Aorta (tissue), 5 donors: ENCODE measurements around the gene CCL24. TPM values are rescaled to one million over a fixed set of nuclear protein-coding genes. Genes with fewer than 3 reads are reported as not detected.
A peak's percentile ranks its signal among the peaks of the same experiment; 100 is the strongest.

Experiments
- ATAC-seq: fragments of 200-7000 bp; cut with Tn5 transposase; one replicate; pipeline ENCODE4 v1.9.1; 2022; ENCODE audit warnings: moderate library complexity; ENCODE audit not compliant: low FRiP score
- DNase-seq, 2 donors: peaks; one replicate each; pipeline ENCODE4 v3.0.0-alpha.2; 2020
- H3K27ac ChIP-seq, 2 donors: one replicate each; pipeline ENCODE4 v1.5.1; 2013; ENCODE audit warnings: low read length in 2 of 2, mild to moderate bottlenecking in 2 of 2, moderate library complexity in 2 of 2, control low read depth in 1 of 2, inconsistent platforms in 1 of 2, low read depth in 1 of 2
- H3K27me3 ChIP-seq, 2 donors: one replicate each; pipeline ENCODE4 v1.6.1; 2013; ENCODE audit warnings: control low read depth in 1 of 2, low read length in 1 of 2, mild to moderate bottlenecking in 1 of 2, moderate library complexity in 1 of 2; ENCODE audit not compliant: insufficient read depth in 2 of 2, control insufficient read depth in 1 of 2
- H3K36me3 ChIP-seq, 2 donors: one replicate each; pipeline ENCODE4 v1.6.1; 2013; ENCODE audit warnings: control low read depth in 1 of 2, low read length in 1 of 2, mild to moderate bottlenecking in 1 of 2; ENCODE audit not compliant: insufficient read depth in 2 of 2, control insufficient read depth in 1 of 2
- H3K4me1 ChIP-seq, 2 donors: one replicate each; pipeline ENCODE4 v1.6.1; 2013; ENCODE audit warnings: low read length in 2 of 2, control low read depth in 1 of 2, mild to moderate bottlenecking in 1 of 2, moderate library complexity in 1 of 2; ENCODE audit not compliant: insufficient read depth in 2 of 2, control insufficient read depth in 1 of 2
- H3K4me3 ChIP-seq, 2 donors: one replicate each; pipeline ENCODE4 v1.5.1; 2013; ENCODE audit warnings: low read length in 2 of 2, control low read depth in 1 of 2, mild to moderate bottlenecking in 1 of 2
- H3K9me3 ChIP-seq: one replicate; pipeline ENCODE4 v1.6.1; 2013; ENCODE audit warnings: mild to moderate bottlenecking, low read length; ENCODE audit not compliant: control insufficient read depth
- WGBS, 2 donors: extraction: QIAGEN DNeasy Blood & Tissue Kit; methylation state at CpG; one replicate each; pipeline ENCODE4 v1.1.7; 2013; 5-methylcytosine and 5-hydroxymethylcytosine counted together
- intact Hi-C, 2 donors: fragments of 100-400 bp; cut with DNase I; formaldehyde crosslinking; loops; one replicate each; pipeline versions ENCODE4 v1.14.2 to v1.15.0; 2022
- polyA plus RNA-seq, 2 donors: library from polyadenylated mRNA; stranded (reverse); fragments of 200-250 nt; gene quantifications; one replicate each; pipeline ENCODE4 v1.2.3, GENCODE V29; 2013
- total RNA-seq, 2 donors: library from RNA; stranded (reverse); fragmentation: NEBNext Ultra II Directional; extraction: Animal tissue kit (Norgen Biotek cat#: 25700); gene quantifications; one replicate each; pipeline ENCODE4 v1.2.1, GENCODE V29; 2021
- donor health status: healthy with polysubstance abuse.
- donor health status: Bipolar disorder and iron deficiency.
- donor health status: DM: no; HTN: no; CAD: no.
- donor health status: DM: no; HTN: no; CAD: no.
- donor health status: DM: yes; HTN: yes; CAD: no.

CCL24 gene
- total and polyA plus RNA-seq, 4 donors: 1.00 to 3.3 (median 1.7) TPM

DNA sequence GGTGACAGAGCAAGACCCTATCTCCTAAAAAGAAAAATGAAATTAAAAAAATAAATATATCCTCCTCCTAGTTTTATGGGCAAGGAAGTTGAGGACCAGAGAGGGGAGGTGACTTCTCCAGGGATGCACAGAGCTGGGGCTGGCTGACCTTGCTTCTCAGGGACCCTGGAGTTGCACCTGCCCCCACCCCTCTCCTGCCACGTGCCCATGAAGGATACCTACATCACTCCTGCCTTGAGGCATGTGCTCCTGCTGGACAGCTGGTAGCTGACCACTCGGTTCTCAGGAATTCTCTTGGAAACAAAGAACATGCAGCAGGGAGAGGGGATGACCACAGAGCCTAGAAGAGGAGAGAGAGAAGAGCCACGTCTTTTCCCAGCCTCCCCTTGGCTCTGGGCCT is 522 bp downstream of the CCL24 start:
- intact Hi-C loops: no loop called here
- WGBS, 2 donors: 49 to 56% methylated on average over 3 of the region's 3 CpGs
- no peaks in the 10 kb centered on the region for H3K4me1 ChIP-seq
- DNase-seq (no peak), ATAC-seq (no peak)
- H3K4me3 ChIP-seq: no peak overlapping the region
- H3K9me3 ChIP-seq: peaks cover 2% of the 10 kb centered on the region
- H3K27ac ChIP-seq: no peak overlapping the region
- no peaks in the 10 kb centered on the region for H3K36me3 ChIP-seq
- no peaks in the 10 kb centered on the region for H3K27me3 ChIP-seq

DNA sequence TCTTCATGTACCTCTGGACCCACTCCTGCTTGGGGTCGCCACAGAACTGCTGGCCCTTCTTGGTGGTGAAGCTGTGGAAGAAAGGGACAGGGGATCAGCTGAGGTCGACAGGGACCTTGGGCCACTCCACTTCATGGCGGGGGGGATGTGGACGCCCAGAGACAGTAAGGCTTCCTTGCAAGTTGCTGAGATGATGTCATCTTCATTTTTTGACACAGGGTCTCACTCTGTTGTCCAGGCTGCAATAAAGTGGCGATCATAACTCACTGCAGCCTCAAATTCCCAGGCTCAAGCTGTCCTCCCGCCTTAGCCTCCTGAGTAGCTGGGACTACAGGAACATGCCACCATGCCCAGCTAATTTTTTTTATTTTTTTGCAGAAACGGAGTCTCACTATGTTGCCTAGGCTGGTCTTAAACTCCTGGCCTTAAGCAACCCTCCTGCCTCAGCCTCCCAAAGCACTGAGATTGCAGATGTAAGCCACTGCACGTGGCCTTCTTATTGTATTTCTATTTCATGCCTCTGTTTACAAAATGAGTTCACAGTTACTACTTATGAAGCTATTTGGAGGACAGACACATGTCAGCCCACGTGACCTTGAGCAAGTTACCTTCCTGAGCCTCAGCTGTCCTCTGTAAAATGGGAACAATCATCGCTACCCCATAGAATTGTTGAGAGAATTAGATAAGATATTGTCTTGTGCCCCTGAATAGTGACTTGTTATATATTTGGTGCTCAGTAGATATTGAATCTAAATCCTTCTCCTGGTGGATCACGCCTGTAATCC is 1.5 kb downstream of the CCL24 start:
- intact Hi-C loops: no loop called here
- WGBS, 2 donors: 86 to 90% methylated on average over 11 of the region's 11 CpGs

DNA sequence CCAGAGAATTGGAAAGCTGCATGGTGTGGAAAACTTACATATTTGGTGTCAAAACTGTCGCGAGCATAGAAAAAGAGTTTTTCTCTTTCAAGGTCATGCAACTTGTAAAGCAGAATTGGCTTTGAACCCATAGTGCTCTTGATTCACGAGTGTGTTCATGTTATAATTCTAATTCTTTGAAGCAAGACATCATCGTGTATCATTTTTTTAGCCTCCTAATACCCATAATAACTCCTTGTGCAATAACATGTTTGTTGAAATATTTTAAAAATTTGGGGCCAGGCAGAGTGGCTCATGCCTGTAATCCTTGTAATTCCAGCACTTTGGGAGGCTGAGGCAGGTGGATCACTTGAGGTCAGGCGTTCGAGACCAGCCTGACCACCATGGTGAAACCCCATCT is 4.2 kb downstream of the CCL24 start:
- 48 to 63% methylated on average over 6 of the region's 6 CpGs for WGBS, 2 donors
- no peaks in the 10 kb centered on the region for H3K36me3 ChIP-seq
- H3K27me3 ChIP-seq: no peaks in the 10 kb centered on the region
- no peak overlapping the region for H3K4me3 ChIP-seq
- peaks cover 16% of the 10 kb centered on the region for H3K9me3 ChIP-seq
- intact Hi-C loops: no loop called here
- no peak overlapping the region for H3K27ac ChIP-seq
- DNase-seq: no peak
- H3K4me1 ChIP-seq: no peaks in the 10 kb centered on the region
- peak; percentile 19 for ATAC-seq

More for the DNA sequence above, 1.5 kb downstream of the CCL24 start:
- H3K27ac ChIP-seq: no peak overlapping the region
- H3K9me3 ChIP-seq: peaks cover 9% of the 10 kb centered on the region
- DNase-seq (no peak), ATAC-seq (no peak)
- no peaks in the 10 kb centered on the region for H3K36me3 ChIP-seq
- no peak overlapping the region for H3K4me3 ChIP-seq
- H3K4me1 ChIP-seq: no peaks in the 10 kb centered on the region
- H3K27me3 ChIP-seq: no peaks in the 10 kb centered on the region

GRCh38 chr7:75808106-75808505 is 5.5 kb downstream of the CCL24 start:
- Histone ChIP-seq H3K4me3 (no peak overlapping the region), H3K4me1 (no peaks in the 10 kb centered on the region), H3K27me3 (no peaks in the 10 kb centered on the region), H3K9me3 (peaks cover 16% of the 10 kb centered on the region), H3K36me3 (no peaks in the 10 kb centered on the region), H3K27ac (no peak overlapping the region)
- 86 to 90% methylated on average over 6 of the region's 6 CpGs for WGBS, 2 donors
- intact Hi-C loops: no loop called here
- DNase-seq (no peak), ATAC-seq (no peak)

- ATAC-seq (no peak), DNase-seq (no peak)
- Histone ChIP-seq H3K27ac (no peak overlapping the region), H3K36me3 (no peaks in the 10 kb centered on the region), H3K27me3 (no peaks in the 10 kb centered on the region), H3K4me1 (no peaks in the 10 kb centered on the region), H3K4me3 (no peak overlapping the region), H3K9me3 (peaks cover 16% of the 10 kb centered on the region)
- WGBS, 2 donors: 88 to 90% methylated on average over 9 of the region's 9 CpGs
- intact Hi-C loops: no loop called here
Observed at GRCh38 chr7:75807452-75807851, 6.2 kb downstream of the CCL24 start.

GRCh38 chr7:75806560-75807307 is 6.9 kb downstream of the CCL24 start:
- no peak for DNase-seq
- Histone ChIP-seq H3K27me3 (no peaks in the 10 kb centered on the region), H3K4me1 (no peaks in the 10 kb centered on the region), H3K9me3 (peaks cover 16% of the 10 kb centered on the region), H3K36me3 (no peaks in the 10 kb centered on the region), H3K27ac (no peak overlapping the region), H3K4me3 (no peak overlapping the region)
- whole genome bisulfite sequencing, 2 donors: 90 to 91% methylated on average over 4 of the region's 4 CpGs
- intact Hi-C loops: no loop called here
- ATAC-seq: no peak

- peaks cover 16% of the 10 kb centered on the region for H3K9me3 ChIP-seq
- H3K36me3 ChIP-seq: no peaks in the 10 kb centered on the region
- no peak overlapping the region for H3K27ac ChIP-seq
- no peaks in the 10 kb centered on the region for H3K27me3 ChIP-seq
- ATAC-seq (no peak), DNase-seq (no peak)
- WGBS, 2 donors: 60 to 64% methylated on average over 5 of the region's 5 CpGs
- intact Hi-C loops: no loop called here
- H3K4me1 ChIP-seq: no peaks in the 10 kb centered on the region
- no peak overlapping the region for H3K4me3 ChIP-seq
Observed at GRCh38 chr7:75804705-75805104, 8.9 kb downstream of the CCL24 start.

- no peaks in the 10 kb centered on the region for H3K36me3 ChIP-seq
- no peak overlapping the region for H3K27ac ChIP-seq
- H3K9me3 ChIP-seq: peaks cover 16% of the 10 kb centered on the region
- ATAC-seq (no peak), DNase-seq (no peak)
- no peaks in the 10 kb centered on the region for H3K27me3 ChIP-seq
- no peak overlapping the region for H3K4me3 ChIP-seq
- no peaks in the 10 kb centered on the region for H3K4me1 ChIP-seq
- intact Hi-C loops: no loop called here
- WGBS, 2 donors: 82 to 85% methylated on average over 2 of the region's 2 CpGs
Observed at GRCh38 chr7:75804004-75804403, 9.6 kb downstream of the CCL24 start.

GRCh38 chr7:75802552-75802821 is 11.1 kb downstream of the CCL24 start:
- no peaks in the 10 kb centered on the region for H3K4me1 ChIP-seq
- intact Hi-C loops: no loop called here
- 77 to 85% methylated on average over 5 of the region's 5 CpGs for WGBS, 2 donors
- H3K27ac ChIP-seq: no peak overlapping the region
- ATAC-seq: no peak
- H3K27me3 ChIP-seq: no peaks in the 10 kb centered on the region
- H3K4me3 ChIP-seq: no peak overlapping the region
- H3K9me3 ChIP-seq: peaks cover 9% of the 10 kb centered on the region
- DNase-seq: no peak
- H3K36me3 ChIP-seq: no peaks in the 10 kb centered on the region
